ENCODE data around the gene STOML1. TPM values are rescaled to one million over a fixed set of nuclear protein-coding genes. Genes with fewer than 3 reads are reported as not detected.

STOML1 gene
- total RNA-seq, 2 experiments from 2014 or later: 8.0 to 8.9 TPM

DNA sequence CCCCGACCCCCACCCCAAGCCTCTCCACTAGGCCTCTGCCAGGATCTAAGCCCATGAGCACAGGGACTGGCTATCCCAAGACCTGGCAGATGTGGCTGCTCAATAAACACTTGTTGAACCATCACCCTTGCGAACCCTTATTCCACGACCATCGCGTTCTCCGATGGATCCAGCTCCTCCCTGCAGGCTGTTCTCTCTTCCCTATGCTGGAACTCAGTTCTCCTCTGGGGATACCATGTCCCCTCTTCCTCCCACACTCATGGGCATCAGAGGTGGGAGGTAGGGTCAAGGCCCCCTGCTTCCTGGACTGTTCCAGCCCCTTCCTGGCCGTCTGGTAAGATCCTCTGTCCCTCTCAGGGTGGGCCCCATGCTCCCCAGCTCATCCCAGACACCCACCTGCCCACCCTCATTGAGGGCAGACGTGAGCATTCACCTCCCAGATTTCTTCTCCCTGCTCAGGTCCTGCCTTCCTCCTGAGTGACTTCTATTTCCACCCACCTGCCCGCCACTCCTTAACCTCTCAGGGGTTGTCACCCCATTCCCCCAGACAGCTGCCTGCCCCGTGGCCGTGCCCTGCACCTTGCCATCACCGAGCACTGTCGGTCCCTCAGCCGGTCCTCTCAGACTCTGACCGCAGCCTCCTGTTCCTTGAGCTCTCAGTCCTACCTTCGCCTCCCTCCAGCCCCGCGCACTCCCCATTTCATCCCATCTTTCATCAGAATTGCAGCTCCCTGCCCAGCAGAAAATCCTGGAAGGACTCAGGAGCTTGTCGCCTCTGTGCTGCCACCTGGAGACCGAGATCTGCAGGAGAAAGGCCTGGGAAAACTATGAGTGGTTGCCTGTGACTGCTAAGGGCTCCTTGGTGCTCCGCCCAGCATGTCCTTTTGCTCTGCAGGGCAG is 44.4 kb upstream of the STOML1 start:
- Histone ChIP-seq H4K20me1 (ENCODE audit: insufficient read depth, low read length) (no peaks in the 10 kb centered on the region), H3K4me1 (ENCODE audit: insufficient read depth, low read length, poor library complexity, severe bottlenecking) (no peaks in the 10 kb centered on the region), H3K27ac (ENCODE audit: low read depth, low read length, poor library complexity, severe bottlenecking) (no peak overlapping the region), H3K4me3 (ENCODE audit: low read depth, low read length, poor library complexity, severe bottlenecking) (no peak overlapping the region), H3K36me3 (ENCODE audit: insufficient read depth, low read length) (no peaks in the 10 kb centered on the region; the same call in 1 of the 2 replicates), H3K9me2 (ENCODE audit: insufficient read depth, low read length) (no peaks in the 10 kb centered on the region), H2AFZ (ENCODE audit: low read length) (no peak overlapping the region), H3K9me3 (ENCODE audit: low read length) (no peaks in the 10 kb centered on the region), H3K4me2 (ENCODE audit: low read length) (no peak overlapping the region), H3K79me2 (ENCODE audit: insufficient read depth, low read depth, low read length) (no peaks in the 10 kb centered on the region)
- no TSS peak for BruUV-seq (replicated peaks)
- ChIA-PET CTCF (ENCODE audit: unreplicated experiment) (interaction anchor here (0.6 to 1.0 kb wide), 3 partner anchors 42 to 63 kb away, joined by 3 read pairs; partner anchors contain the start of gene PML), POLR2A (no interaction called here)
- TF ChIP-seq, protein P1, sequence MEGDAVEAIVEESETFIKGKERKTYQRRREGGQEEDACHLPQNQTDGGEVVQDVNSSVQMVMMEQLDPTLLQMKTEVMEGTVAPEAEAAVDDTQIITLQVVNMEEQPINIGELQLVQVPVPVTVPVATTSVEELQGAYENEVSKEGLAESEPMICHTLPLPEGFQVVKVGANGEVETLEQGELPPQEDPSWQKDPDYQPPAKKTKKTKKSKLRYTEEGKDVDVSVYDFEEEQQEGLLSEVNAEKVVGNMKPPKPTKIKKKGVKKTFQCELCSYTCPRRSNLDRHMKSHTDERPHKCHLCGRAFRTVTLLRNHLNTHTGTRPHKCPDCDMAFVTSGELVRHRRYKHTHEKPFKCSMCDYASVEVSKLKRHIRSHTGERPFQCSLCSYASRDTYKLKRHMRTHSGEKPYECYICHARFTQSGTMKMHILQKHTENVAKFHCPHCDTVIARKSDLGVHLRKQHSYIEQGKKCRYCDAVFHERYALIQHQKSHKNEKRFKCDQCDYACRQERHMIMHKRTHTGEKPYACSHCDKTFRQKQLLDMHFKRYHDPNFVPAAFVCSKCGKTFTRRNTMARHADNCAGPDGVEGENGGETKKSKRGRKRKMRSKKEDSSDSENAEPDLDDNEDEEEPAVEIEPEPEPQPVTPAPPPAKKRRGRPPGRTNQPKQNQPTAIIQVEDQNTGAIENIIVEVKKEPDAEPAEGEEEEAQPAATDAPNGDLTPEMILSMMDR (conservative IDR thresholded peaks at IDR 0.05; ENCODE audit: low read length): peak; percentile 58
- no peak for TF ChIP-seq EZH2phosphoT487 (IDR thresholded peaks at IDR 0.05; ENCODE audit: borderline replicate concordance, low read depth, low read length)
- peak; percentile 8 for DNase-seq (ENCODE audit: low spot score)
- intact Hi-C loops (cut with micrococcal nuclease; ENCODE audit: unreplicated experiment): loop anchor here (1.0 kb wide), 1 partner anchor 63 kb away; no protein-coding TSS in a partner anchor

DNA sequence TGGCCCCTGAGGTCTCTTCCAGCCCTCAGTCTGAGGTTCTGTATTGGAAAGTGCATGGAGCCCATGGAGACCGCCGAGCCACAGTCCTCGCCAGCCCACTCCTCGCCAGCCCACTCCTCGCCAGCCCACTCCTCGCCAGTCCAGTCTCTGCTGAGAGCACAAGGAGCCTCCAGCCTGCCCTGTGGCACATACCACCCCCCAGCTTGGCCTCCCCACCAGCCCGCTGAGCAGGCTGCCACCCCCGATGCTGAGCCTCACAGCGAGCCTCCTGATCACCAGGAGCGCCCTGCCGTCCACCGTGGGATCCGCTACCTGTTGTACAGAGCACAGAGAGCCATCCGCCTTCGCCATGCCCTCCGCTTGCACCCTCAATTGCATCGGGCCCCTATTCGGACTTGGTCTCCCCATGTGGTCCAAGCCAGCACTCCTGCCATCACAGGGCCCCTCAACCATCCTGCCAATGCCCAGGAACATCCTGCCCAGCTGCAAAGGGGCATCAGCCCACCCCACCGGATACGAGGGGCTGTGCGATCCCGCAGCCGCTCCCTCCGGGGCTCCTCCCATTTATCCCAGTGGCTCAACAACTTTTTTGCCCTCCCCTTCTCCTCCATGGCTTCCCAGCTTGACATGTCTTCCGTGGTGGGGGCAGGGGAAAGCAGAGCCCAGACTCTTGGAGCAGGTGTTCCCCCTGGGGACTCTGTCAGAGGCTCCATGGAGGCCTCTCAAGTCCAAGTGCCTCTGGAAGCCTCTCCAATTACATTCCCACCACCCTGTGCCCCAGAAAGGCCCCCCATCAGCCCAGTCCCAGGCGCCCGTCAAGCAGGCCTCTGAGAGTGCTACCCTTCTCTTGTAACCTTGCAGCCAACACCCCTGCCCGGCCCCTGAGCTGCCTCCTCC is 43.3 kb upstream of the STOML1 start:
- CTCF ChIA-PET (ENCODE audit: unreplicated experiment): no interaction called here
- no peak for TF ChIP-seq EZH2phosphoT487 (IDR thresholded peaks at IDR 0.05; ENCODE audit: borderline replicate concordance, low read depth, low read length)
- H3K4me3 ChIP-seq (ENCODE audit: low read depth, low read length, poor library complexity, severe bottlenecking): no peak overlapping the region
- H3K4me1 ChIP-seq (ENCODE audit: insufficient read depth, low read length, poor library complexity, severe bottlenecking): no peaks in the 10 kb centered on the region
- BruUV-seq (replicated peaks): TSS peak; percentile 64
- no peaks in the 10 kb centered on the region for H3K9me3 ChIP-seq (ENCODE audit: low read length)
- H3K4me2 ChIP-seq (ENCODE audit: low read length): no peak overlapping the region
- H3K36me3 ChIP-seq (ENCODE audit: insufficient read depth, low read length): no peaks in the 10 kb centered on the region; the same call in 1 of the 2 replicates
- POLR2A ChIA-PET: no interaction called here
- H3K79me2 ChIP-seq (ENCODE audit: insufficient read depth, low read depth, low read length): no peaks in the 10 kb centered on the region
- intact Hi-C loops (cut with micrococcal nuclease; ENCODE audit: unreplicated experiment): no loop called here
- H2AFZ ChIP-seq (ENCODE audit: low read length): no peak overlapping the region
- H3K9me2 ChIP-seq (ENCODE audit: insufficient read depth, low read length): no peaks in the 10 kb centered on the region
- no peak overlapping the region for H3K27ac ChIP-seq (ENCODE audit: low read depth, low read length, poor library complexity, severe bottlenecking)
- H4K20me1 ChIP-seq (ENCODE audit: insufficient read depth, low read length): no peaks in the 10 kb centered on the region
- no peak for DNase-seq (ENCODE audit: low spot score)

DNA sequence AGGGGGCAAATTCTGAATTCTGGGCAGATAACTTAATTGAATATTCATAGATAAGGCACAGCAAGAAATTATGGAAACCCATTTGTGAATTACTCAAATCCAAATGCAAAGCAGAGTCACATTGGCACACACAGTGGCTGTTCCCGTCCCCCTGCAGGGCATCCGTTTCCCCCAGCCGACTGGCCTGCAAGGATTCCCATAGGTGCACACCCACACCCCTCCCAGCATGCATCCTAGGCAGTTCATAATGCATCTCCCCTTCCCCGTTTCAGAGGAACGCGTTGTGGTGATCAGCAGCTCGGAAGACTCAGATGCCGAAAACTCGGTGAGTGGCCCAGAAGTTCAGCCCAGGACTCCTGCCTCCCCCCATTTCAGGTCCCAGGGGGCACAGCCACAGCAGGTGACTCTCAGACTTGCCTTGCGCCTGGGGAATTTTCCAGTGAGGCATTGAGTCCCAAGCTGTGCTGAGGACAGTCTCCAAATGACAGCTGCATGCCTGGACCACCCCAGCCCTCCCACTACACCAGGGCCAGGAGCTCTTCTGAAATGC is 42.2 kb upstream of the STOML1 start:
- intact Hi-C loops (cut with micrococcal nuclease; ENCODE audit: unreplicated experiment): no loop called here
- H3K4me2 ChIP-seq (ENCODE audit: low read length): no peak overlapping the region
- no TSS peak for BruUV-seq (replicated peaks)
- ChIA-PET POLR2A (no interaction called here), CTCF (ENCODE audit: unreplicated experiment) (no interaction called here)
- no peak for DNase-seq (ENCODE audit: low spot score)
- H2AFZ ChIP-seq (ENCODE audit: low read length): no peak overlapping the region
- H3K27ac ChIP-seq (ENCODE audit: low read depth, low read length, poor library complexity, severe bottlenecking): no peak overlapping the region
- H3K36me3 ChIP-seq (ENCODE audit: insufficient read depth, low read length): no peaks in the 10 kb centered on the region; the same call in 1 of the 2 replicates
- no peaks in the 10 kb centered on the region for H3K4me1 ChIP-seq (ENCODE audit: insufficient read depth, low read length, poor library complexity, severe bottlenecking)
- no peak overlapping the region for H3K4me3 ChIP-seq (ENCODE audit: low read depth, low read length, poor library complexity, severe bottlenecking)
- H3K9me2 ChIP-seq (ENCODE audit: insufficient read depth, low read length): no peaks in the 10 kb centered on the region
- no peaks in the 10 kb centered on the region for H3K9me3 ChIP-seq (ENCODE audit: low read length)
- no peak for TF ChIP-seq EZH2phosphoT487 (IDR thresholded peaks at IDR 0.05; ENCODE audit: borderline replicate concordance, low read depth, low read length)
- TF ChIP-seq, protein P1 (conservative IDR thresholded peaks at IDR 0.05; ENCODE audit: low read length): no peak
- no peaks in the 10 kb centered on the region for H3K79me2 ChIP-seq (ENCODE audit: insufficient read depth, low read depth, low read length)
- no peaks in the 10 kb centered on the region for H4K20me1 ChIP-seq (ENCODE audit: insufficient read depth, low read length)

Measured in OCI-LY7 (cell line).